Colonic mucosa (tissue), 4 donors: ENCODE measurements around the gene IL21R. TPM values are rescaled to one million over a fixed set of nuclear protein-coding genes. Genes with fewer than 3 reads are reported as not detected.
A peak's percentile ranks its signal among the peaks of the same experiment; 100 is the strongest.

Source experiments
- DNase-seq: peaks from one replicate; pipeline ENCODE4 v3.0.0-alpha.2; 2020
- H3K27ac ChIP-seq: fragments of 200-600 bp; one replicate; pipeline ENCODE4 v1.8.0; 2021
- H3K27me3 ChIP-seq: fragments of 200-600 bp; one replicate; pipeline ENCODE4 v1.8.0; 2021
- H3K36me3 ChIP-seq: fragments of 200-600 bp; one replicate; pipeline ENCODE4 v1.8.0; 2021
- H3K4me1 ChIP-seq: fragments of 200-600 bp; one replicate; pipeline ENCODE4 v1.8.0; 2021; ENCODE audit warnings: mild to moderate bottlenecking
- H3K4me3 ChIP-seq: fragments of 200-600 bp; one replicate; pipeline ENCODE4 v1.8.0; 2021
- H3K9ac ChIP-seq, 2 donors: one replicate each; pipeline ENCODE4 v1.7.0; 2013; ENCODE audit warnings: control low read depth in 2 of 2, low read depth in 2 of 2, low read length in 2 of 2
- H3K9me3 ChIP-seq: fragments of 200-600 bp; one replicate; pipeline ENCODE4 v1.8.0; 2021
- intact Hi-C: fragments of 100-400 bp; cut with DNase I; formaldehyde crosslinking; loops from one replicate; pipeline ENCODE4 v1.14.1; 2022
- total RNA-seq, 2 donors: library from RNA; stranded (reverse); fragmentation: NEBNext Ultra II Directional in 1 of 2; extraction: Animal tissue kit (Norgen Biotek cat#: 25700) in 1 of 2; gene quantifications; one replicate each; pipeline ENCODE4 v1.2.1, GENCODE V29; 2021
- TF ChIP-seq, protein P1 (sequence below): fragments of 200-600 bp; IDR thresholded peaks from one replicate; pipeline ENCODE4 v1.8.0; 2022; ENCODE audit warnings: antibody characterized with exemption, mild to moderate bottlenecking
- donor health status: healthy.
- donor health status: DM: no; HTN: no; CAD: no.
- donor health status: DM: no; HTN: no; CAD: no.

The IL21R gene
- total RNA-seq, 2 donors from 2014 or later = 0.56 to 0.91 TPM

- Histone ChIP-seq H3K27me3 (no peaks in the 10 kb centered on the region), H3K27ac (no peak overlapping the region), H3K36me3 (no peaks in the 10 kb centered on the region), H3K4me3 (peak overlapping the region; percentile 18), H3K4me1 (no peaks in the 10 kb centered on the region), H3K9me3 (no peaks in the 10 kb centered on the region), H3K9ac (no peak overlapping the region)
- TF ChIP-seq, protein P1, sequence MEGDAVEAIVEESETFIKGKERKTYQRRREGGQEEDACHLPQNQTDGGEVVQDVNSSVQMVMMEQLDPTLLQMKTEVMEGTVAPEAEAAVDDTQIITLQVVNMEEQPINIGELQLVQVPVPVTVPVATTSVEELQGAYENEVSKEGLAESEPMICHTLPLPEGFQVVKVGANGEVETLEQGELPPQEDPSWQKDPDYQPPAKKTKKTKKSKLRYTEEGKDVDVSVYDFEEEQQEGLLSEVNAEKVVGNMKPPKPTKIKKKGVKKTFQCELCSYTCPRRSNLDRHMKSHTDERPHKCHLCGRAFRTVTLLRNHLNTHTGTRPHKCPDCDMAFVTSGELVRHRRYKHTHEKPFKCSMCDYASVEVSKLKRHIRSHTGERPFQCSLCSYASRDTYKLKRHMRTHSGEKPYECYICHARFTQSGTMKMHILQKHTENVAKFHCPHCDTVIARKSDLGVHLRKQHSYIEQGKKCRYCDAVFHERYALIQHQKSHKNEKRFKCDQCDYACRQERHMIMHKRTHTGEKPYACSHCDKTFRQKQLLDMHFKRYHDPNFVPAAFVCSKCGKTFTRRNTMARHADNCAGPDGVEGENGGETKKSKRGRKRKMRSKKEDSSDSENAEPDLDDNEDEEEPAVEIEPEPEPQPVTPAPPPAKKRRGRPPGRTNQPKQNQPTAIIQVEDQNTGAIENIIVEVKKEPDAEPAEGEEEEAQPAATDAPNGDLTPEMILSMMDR = no peak
- intact Hi-C loops = no loop called here
- no peak for DNase-seq
These were observed 1.1 kb downstream of the IL21R start for GRCh38 chr16:27402964-27403600.

GRCh38 chr16:27403601-27403992 is 1.6 kb downstream of the IL21R start:
- intact Hi-C loops = no loop called here
- H3K36me3 ChIP-seq = no peaks in the 10 kb centered on the region
- H3K4me3 ChIP-seq = no peak overlapping the region
- TF ChIP-seq, protein P1 = no peak
- H3K27me3 ChIP-seq = no peaks in the 10 kb centered on the region
- H3K9me3 ChIP-seq = no peaks in the 10 kb centered on the region
- no peaks in the 10 kb centered on the region for H3K4me1 ChIP-seq
- no peak overlapping the region for H3K27ac ChIP-seq
- H3K9ac ChIP-seq = no peak overlapping the region
- DNase-seq = no peak

GRCh38 chr16:27404163-27404823 is 2.3 kb downstream of the IL21R start:
- TF ChIP-seq, protein P1 = no peak
- Histone ChIP-seq H3K4me1 (no peaks in the 10 kb centered on the region), H3K36me3 (no peaks in the 10 kb centered on the region), H3K9me3 (no peaks in the 10 kb centered on the region), H3K9ac (no peak overlapping the region), H3K27ac (no peak overlapping the region), H3K27me3 (no peaks in the 10 kb centered on the region), H3K4me3 (no peak overlapping the region)
- intact Hi-C loops = no loop called here
- no peak for DNase-seq

DNA sequence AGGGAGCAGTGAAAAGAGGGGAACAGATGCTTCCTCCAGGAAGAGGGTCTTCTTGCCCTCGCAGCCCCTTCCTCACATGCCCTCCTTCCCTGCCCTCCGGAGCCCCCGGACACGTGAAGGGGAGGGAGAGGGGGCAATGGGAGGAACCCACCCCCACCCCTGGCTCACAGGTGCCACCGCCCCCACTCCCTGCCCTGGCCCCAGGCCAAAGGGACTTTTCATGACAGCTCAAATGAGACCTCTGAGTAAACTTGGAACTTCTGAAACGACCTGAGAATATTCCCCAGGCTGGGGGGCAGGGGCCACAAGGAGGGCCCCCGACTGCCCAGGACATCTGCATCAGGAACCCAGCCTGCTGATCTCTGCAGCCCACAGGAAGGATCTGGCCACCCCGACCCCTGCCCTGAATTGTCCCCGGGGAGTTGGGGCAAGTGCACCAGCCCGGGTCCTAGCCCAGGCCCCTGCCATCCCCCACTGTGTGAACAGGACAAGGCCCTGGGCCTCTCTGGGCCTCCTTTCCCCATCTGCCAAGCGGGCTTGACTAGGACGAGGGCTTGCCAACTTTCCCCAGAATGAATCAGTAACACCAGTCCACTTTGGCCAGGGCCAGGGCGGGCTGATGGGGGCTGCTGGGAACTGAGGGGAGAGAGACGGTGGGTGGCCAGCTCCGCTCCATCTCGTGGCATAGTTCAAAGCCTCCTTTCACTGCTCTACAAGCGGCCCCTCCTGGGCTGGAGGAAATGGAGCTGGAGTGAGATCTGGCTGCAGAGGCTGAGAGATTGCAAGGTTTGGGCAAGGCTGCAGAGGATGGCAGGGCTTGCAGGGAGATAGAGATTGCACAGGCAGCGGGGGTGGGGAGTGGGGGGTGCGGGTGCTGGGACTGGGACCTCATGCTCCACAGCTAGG is 3.8 kb downstream of the IL21R start:
- H3K4me1 ChIP-seq = no peaks in the 10 kb centered on the region
- intact Hi-C loops = no loop called here
- no peak overlapping the region for H3K4me3 ChIP-seq
- H3K36me3 ChIP-seq = no peaks in the 10 kb centered on the region
- H3K27ac ChIP-seq = no peak overlapping the region
- DNase-seq = no peak
- TF ChIP-seq, protein P1 = no peak
- H3K9me3 ChIP-seq = no peaks in the 10 kb centered on the region
- no peaks in the 10 kb centered on the region for H3K27me3 ChIP-seq
- no peak overlapping the region for H3K9ac ChIP-seq

DNA sequence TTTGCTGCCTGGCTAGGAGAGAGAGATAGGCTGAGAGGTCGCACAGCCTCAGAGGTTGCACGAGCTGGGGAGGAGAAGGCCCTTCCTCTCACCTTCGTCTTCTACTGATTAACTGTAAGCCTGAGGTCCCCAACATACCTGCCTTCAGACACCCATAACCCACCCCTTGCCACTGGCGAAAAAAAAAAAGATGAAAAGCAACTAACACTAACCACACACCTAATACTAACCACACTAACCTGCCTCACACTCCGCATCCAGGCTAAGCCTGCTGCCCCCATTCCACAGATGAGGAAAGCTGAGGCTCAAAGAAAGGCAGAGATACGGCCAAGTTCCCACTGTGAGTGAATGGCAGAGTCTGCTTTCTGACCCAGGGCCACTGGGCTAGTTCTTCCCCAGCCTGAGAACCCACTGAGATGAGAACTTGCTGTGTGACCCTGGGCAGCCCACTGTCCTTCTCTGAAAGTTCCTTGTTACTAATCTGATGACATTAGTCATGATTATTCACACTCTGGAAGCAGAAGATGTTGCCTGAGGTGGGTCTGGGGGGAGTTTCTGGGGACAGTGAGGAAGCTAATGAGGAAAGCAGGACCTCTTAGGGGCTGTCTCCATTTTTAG is 4.6 kb downstream of the IL21R start:
- intact Hi-C loops = no loop called here
- H3K9me3 ChIP-seq = no peaks in the 10 kb centered on the region

More for the DNA sequence above, 4.6 kb downstream of the IL21R start:
- Histone ChIP-seq H3K4me1 (no peaks in the 10 kb centered on the region), H3K27me3 (no peaks in the 10 kb centered on the region), H3K27ac (no peak overlapping the region), H3K36me3 (no peaks in the 10 kb centered on the region), H3K9ac (no peak overlapping the region), H3K4me3 (no peak overlapping the region)
- DNase-seq = no peak
- TF ChIP-seq, protein P1 = no peak
